Right atrium auricular region (tissue), 2 donors: ENCODE results near the gene NUTF2. TPM values are rescaled to one million over a fixed set of nuclear protein-coding genes. Genes with fewer than 3 reads are reported as not detected.
"Not testable (repeated sequence)": the region's sequence is repeated elsewhere in the genome, so short reads cannot be mapped to it uniquely, and the experiment has no call there.

Experiments used
- DNase-seq: peaks from one replicate; pipeline ENCODE4 v3.0.0-alpha.2; 2019; ENCODE audit warnings: low spot score
- H3K27ac ChIP-seq, 2 donors: fragments of 200-600 bp; sonication (generic); 1 replicate in 1 of 2; 2 replicates in 1 of 2; pipeline ENCODE4 v1.5.1; 2016 to 2019
- H3K27me3 ChIP-seq, 2 donors: fragments of 200-600 bp; sonication (generic); one replicate each; pipeline versions ENCODE4 v1.5.1 to v1.6.0; 2017 to 2019
- H3K36me3 ChIP-seq: fragments of 200-600 bp; sonication (generic); one replicate; pipeline ENCODE4 v1.5.1; 2016
- H3K4me1 ChIP-seq, 2 donors: fragments of 200-600 bp; sonication (generic); one replicate each; pipeline versions ENCODE4 v1.5.1 to v1.6.0; 2017 to 2019
- H3K4me3 ChIP-seq, 2 donors: fragments of 200-600 bp; sonication (generic); 1 replicate in 1 of 2; 2 replicates in 1 of 2; pipeline ENCODE4 v1.5.1; 2017 to 2019; ENCODE audit warnings: mild to moderate bottlenecking in 1 of 2, moderate library complexity in 1 of 2
- H3K9me3 ChIP-seq, 2 donors: fragments of 200-600 bp; sonication (generic); one replicate each; pipeline ENCODE4 v1.5.1; 2019
- CTCF ChIP-seq, 2 donors: fragments of 200-600 bp; sonication (generic); IDR thresholded peaks; one replicate each; pipeline ENCODE4 v1.5.1; 2019; ENCODE audit warnings: antibody characterized with exemption in 2 of 2
- total RNA-seq, 2 donors: library from RNA; depleted of rRNA; stranded (reverse); fragments of >200 nt; gene quantifications; one replicate each; pipeline ENCODE4 v1.1.0, GENCODE V29; 2016

Gene NUTF2
- total RNA-seq, 2 donors from 2014 or later, result 44.6 to 132 TPM

DNA sequence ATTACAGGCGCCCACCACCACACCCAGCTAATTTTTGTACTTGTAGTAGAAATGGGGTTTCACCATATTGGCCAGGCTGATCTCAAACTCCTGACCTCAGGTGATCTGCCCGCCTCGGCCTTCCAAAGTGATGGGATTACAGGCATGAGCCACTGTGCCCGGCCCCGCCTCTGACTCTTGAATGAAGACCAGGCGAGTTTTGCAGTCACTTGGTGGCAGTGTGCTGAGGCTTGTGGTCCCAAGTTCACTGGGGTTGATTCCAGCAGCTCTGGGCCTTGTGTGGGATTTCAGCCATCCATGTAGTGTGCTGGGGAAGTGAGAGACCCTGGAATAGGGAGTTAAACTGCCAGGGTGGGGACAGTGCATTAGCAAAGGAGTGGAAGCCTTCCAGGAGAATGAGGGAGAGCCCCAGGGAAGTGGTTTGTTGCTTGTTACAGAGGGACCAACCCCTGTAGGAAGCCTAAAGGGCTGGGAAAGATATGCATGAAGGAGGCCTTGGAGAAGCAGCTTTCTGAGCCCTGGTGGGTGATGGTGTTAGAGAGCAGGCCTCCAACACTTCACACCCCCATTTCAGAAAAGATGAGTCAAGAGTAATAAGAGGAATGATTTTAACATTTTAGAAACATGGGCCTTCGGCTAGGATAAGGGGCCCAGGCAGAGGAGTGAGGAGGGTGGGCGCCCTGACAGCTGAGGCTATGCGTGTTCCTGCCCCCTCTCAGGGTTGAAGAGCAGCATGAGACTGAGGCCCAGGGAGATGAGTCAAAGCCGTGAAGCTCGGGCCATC lies 60.9 kb downstream of the NUTF2 start:
- no peak for DNase-seq
- H3K4me1 ChIP-seq, result no peaks in the 10 kb centered on the region
- no peak for TF ChIP-seq CTCF (IDR thresholded peaks at IDR 0.05)
- peaks cover 34% of the 10 kb centered on the region for H3K36me3 ChIP-seq
- no peaks in the 10 kb centered on the region for H3K9me3 ChIP-seq
- H3K4me3 ChIP-seq, result no peak overlapping the region
- H3K27me3 ChIP-seq, result no peaks in the 10 kb centered on the region
- H3K27ac ChIP-seq, result no peak overlapping the region

- DNase-seq, result no peak
- Histone ChIP-seq H3K9me3 (no peaks in the 10 kb centered on the region), H3K4me3 (no peak overlapping the region), H3K36me3 (peaks cover 34% of the 10 kb centered on the region), H3K27ac (no peak overlapping the region), H3K27me3 (no peaks in the 10 kb centered on the region), H3K4me1 (no peaks in the 10 kb centered on the region)
- TF ChIP-seq CTCF (IDR thresholded peaks at IDR 0.05), result no peak
Measured at GRCh38 chr16:67909056-67909742, 62.5 kb downstream of the NUTF2 start.

DNA sequence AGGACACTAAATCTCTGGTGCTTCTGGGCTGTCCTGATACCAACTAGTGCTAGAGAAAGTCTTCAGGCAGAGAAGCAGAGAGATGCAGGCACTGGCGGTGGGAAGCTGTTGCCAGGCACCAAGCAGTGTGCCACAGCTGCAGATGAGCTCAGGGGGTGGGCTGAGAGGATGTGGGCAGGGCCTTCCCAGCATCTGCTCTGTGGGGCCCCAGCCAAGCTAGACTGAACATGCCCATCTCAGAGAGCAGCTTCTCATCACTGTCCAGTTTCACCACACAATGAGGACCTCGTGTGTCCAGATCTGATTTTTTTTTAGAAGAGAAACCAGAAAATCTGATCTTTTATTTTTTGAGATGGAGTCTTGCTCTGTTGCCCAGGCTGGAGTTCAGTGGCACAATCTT lies 63.4 kb downstream of the NUTF2 start:
- Histone ChIP-seq H3K4me3 (no peak overlapping the region), H3K36me3 (peaks cover 34% of the 10 kb centered on the region), H3K27me3 (no peaks in the 10 kb centered on the region), H3K27ac (no peak overlapping the region), H3K9me3 (no peaks in the 10 kb centered on the region), H3K4me1 (no peaks in the 10 kb centered on the region)
- TF ChIP-seq CTCF (IDR thresholded peaks at IDR 0.05), result no peak
- no peak for DNase-seq

DNA sequence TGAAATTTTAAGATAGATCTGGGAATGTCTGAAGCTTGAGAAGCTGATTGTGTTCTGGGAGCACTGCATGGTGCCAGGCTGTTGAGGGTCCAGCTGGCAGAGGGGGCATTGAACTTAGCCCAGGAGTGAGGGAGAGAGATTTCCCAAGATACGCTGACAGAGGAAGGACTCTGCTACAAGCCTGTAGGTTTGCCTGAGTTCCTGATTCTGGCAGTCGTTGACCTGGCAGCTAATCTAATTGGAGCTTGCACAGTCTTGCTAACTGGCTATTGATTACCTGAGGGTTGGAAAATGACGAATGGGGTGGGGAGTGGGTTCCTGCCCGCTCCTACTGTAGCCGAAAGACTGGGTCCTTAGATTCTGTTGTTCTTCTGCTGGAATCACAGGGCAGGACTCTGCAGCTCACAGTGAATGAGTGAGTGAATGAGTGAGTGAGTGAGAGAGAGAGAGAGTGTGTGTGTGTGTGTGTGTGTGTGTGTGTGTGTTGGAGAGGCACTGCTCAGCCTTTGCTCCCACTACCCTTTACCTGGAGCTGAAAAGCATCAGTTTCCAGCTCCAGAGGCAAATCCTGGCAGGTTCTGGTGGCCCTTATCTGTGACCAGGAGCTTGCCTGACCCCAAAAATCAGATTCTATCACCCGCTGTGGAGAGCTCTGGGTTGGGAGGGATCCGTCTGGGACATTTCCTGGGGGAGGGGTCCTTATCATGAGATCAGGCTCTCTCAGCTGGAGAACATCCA lies 68.2 kb downstream of the NUTF2 start:
- no peaks in the 10 kb centered on the region for H3K27me3 ChIP-seq
- H3K9me3 ChIP-seq, result no peaks in the 10 kb centered on the region
- no peak overlapping the region for H3K27ac ChIP-seq
- TF ChIP-seq CTCF (IDR thresholded peaks at IDR 0.05), result no peak
- H3K36me3 ChIP-seq, result peaks cover 20% of the 10 kb centered on the region
- H3K4me1 ChIP-seq, result peaks cover 0 to 44% of the 10 kb centered on the region in 2 donors
- no peak overlapping the region for H3K4me3 ChIP-seq
- no peak for DNase-seq

DNA sequence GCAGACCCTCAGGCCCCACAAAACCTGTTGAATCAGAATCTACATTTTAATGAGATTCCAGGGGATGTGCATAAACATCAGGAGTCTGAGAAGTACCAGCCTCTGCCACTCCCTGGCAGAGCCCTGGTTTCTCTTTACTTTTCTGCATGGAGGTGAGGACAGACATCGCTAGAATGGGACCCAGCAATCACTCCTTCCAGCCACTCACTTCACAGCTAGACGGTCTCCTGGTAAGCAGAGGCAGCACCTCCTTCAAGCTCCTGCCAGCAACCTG lies 68.7 kb downstream of the NUTF2 start:
- not testable (repeated sequence) for H3K27me3 ChIP-seq, DNase-seq, H3K4me3 ChIP-seq, H3K27ac ChIP-seq, H3K9me3 ChIP-seq
- Histone ChIP-seq H3K36me3 (peaks cover 15% of the 10 kb centered on the region), H3K4me1 (peaks cover 0 to 48% of the 10 kb centered on the region in 2 donors)
